DND-41 (cell line): ENCODE data around the gene PCDHGA12.

Experiments used
- EZH2 ChIP-seq: IDR thresholded peaks from 3 replicates; pipeline ENCODE4 v1.6.1; 2012; ENCODE audit warnings: borderline replicate concordance, low read depth, mild to moderate bottlenecking, moderate library complexity, low read length, inconsistent platforms; ENCODE audit not compliant: severe bottlenecking
- TF ChIP-seq, protein P1 (sequence below): IDR thresholded peaks from 2 replicates; pipeline ENCODE4 v1.5.1; 2012; ENCODE audit warnings: borderline replicate concordance, low read length, moderate library complexity, mild to moderate bottlenecking; ENCODE audit not compliant: poor library complexity, severe bottlenecking; ENCODE audit errors: extremely low read depth

DNA sequence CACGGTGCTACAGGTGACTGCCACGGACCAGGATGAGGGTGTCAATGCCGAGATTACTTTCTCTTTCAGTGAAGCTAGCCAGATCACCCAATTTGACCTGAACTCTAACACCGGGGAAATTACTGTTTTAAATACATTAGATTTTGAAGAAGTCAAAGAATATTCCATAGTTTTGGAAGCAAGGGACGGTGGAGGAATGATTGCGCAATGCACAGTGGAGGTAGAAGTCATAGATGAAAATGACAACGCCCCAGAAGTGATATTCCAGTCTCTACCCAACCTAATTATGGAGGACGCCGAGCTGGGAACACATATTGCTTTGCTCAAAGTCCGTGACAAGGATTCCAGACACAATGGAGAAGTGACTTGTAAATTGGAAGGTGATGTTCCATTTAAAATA, 41.6 kb upstream of the PCDHGA12 start:
- TF ChIP-seq, protein P1, sequence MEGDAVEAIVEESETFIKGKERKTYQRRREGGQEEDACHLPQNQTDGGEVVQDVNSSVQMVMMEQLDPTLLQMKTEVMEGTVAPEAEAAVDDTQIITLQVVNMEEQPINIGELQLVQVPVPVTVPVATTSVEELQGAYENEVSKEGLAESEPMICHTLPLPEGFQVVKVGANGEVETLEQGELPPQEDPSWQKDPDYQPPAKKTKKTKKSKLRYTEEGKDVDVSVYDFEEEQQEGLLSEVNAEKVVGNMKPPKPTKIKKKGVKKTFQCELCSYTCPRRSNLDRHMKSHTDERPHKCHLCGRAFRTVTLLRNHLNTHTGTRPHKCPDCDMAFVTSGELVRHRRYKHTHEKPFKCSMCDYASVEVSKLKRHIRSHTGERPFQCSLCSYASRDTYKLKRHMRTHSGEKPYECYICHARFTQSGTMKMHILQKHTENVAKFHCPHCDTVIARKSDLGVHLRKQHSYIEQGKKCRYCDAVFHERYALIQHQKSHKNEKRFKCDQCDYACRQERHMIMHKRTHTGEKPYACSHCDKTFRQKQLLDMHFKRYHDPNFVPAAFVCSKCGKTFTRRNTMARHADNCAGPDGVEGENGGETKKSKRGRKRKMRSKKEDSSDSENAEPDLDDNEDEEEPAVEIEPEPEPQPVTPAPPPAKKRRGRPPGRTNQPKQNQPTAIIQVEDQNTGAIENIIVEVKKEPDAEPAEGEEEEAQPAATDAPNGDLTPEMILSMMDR = no peak
- no peak for TF ChIP-seq EZH2
